Trophoblast cell (in vitro differentiated cells and primary cell): ENCODE measurements around the gene GALNT13.

Experiments
- DNase-seq, 2 donors: peaks; one replicate each; pipeline ENCODE4 v3.0.0-alpha.2; 2016
- H2AFZ ChIP-seq: 2 replicates; pipeline ENCODE4 v1.6.1; 2013; ENCODE audit warnings: low read length, moderate library complexity, mild to moderate bottlenecking; ENCODE audit not compliant: insufficient read depth, poor library complexity
- H2AK5ac ChIP-seq: 2 replicates; pipeline ENCODE4 v1.6.1; 2013; ENCODE audit warnings: mild to moderate bottlenecking, low read length
- H2BK120ac ChIP-seq: 2 replicates; pipeline ENCODE4 v1.6.1; 2013; ENCODE audit warnings: low read length, mild to moderate bottlenecking, moderate library complexity; ENCODE audit not compliant: insufficient read depth, poor library complexity
- H2BK12ac ChIP-seq: 2 replicates; pipeline ENCODE4 v1.6.1; 2013; ENCODE audit warnings: mild to moderate bottlenecking, low read length, moderate library complexity
- H2BK5ac ChIP-seq: 2 replicates; pipeline ENCODE4 v1.6.1; 2013; ENCODE audit warnings: low read length, low read depth, moderate library complexity, mild to moderate bottlenecking; ENCODE audit not compliant: poor library complexity
- H3K14ac ChIP-seq: 2 replicates; pipeline ENCODE4 v1.6.1; 2013; ENCODE audit warnings: mild to moderate bottlenecking, low read length
- H3K18ac ChIP-seq: 2 replicates; pipeline ENCODE4 v1.6.1; 2013; ENCODE audit warnings: mild to moderate bottlenecking, low read length
- H3K23ac ChIP-seq: 2 replicates; pipeline ENCODE4 v1.6.1; 2013; ENCODE audit warnings: low read length
- H3K27ac ChIP-seq: 2 replicates; pipeline ENCODE4 v1.5.1; 2013; ENCODE audit warnings: low read depth, mild to moderate bottlenecking, inconsistent platforms, low read length, moderate library complexity
- H3K27me3 ChIP-seq: 2 replicates; pipeline ENCODE4 v1.6.1; 2013; ENCODE audit warnings: inconsistent platforms, mild to moderate bottlenecking, low read length, moderate library complexity; ENCODE audit not compliant: insufficient read depth
- H3K36me3 ChIP-seq, 2 experiments: 1 replicate in 1 of 2; 2 replicates in 1 of 2; pipeline ENCODE4 v1.6.1; 2013; ENCODE audit warnings: low read length in 2 of 2, mild to moderate bottlenecking in 2 of 2, moderate library complexity in 1 of 2; ENCODE audit not compliant: insufficient read depth in 2 of 2, control insufficient read depth in 1 of 2
- H3K4ac ChIP-seq: 2 replicates; pipeline ENCODE4 v1.6.1; 2013; ENCODE audit warnings: low read depth, mild to moderate bottlenecking, low read length, moderate library complexity
- H3K4me1 ChIP-seq, 2 experiments: 1 replicate in 1 of 2; 2 replicates in 1 of 2; pipeline ENCODE4 v1.6.1; 2013; ENCODE audit warnings: low read length in 2 of 2, mild to moderate bottlenecking in 2 of 2, moderate library complexity in 1 of 2; ENCODE audit not compliant: insufficient read depth in 2 of 2, control insufficient read depth in 1 of 2
- H3K4me2 ChIP-seq: 2 replicates; pipeline ENCODE4 v1.6.1; 2013; ENCODE audit warnings: inconsistent platforms, mild to moderate bottlenecking, low read length, moderate library complexity
- H3K4me3 ChIP-seq: 2 replicates; pipeline ENCODE4 v1.5.1; 2013; ENCODE audit warnings: mild to moderate bottlenecking, low read depth, low read length, inconsistent platforms
- H3K79me1 ChIP-seq: one replicate; pipeline ENCODE4 v1.6.1; 2013; ENCODE audit warnings: low read length
- H3K79me2 ChIP-seq: 2 replicates; pipeline ENCODE4 v1.6.1; 2013; ENCODE audit warnings: low read length, mild to moderate bottlenecking; ENCODE audit not compliant: control insufficient read depth, insufficient read depth, poor library complexity
- H3K9ac ChIP-seq: 2 replicates; pipeline ENCODE4 v1.6.1; 2013; ENCODE audit warnings: mild to moderate bottlenecking, low read length
- H3K9me3 ChIP-seq: 2 replicates; pipeline ENCODE4 v1.6.1; 2013; ENCODE audit warnings: low read depth, mild to moderate bottlenecking, control low read depth, inconsistent platforms, low read length; ENCODE audit not compliant: insufficient read depth
- H4K12ac ChIP-seq: 2 replicates; pipeline ENCODE4 v1.6.1; 2013; ENCODE audit warnings: low read depth, mild to moderate bottlenecking, low read length, moderate library complexity
- H4K8ac ChIP-seq: 2 replicates; pipeline ENCODE4 v1.6.1; 2013; ENCODE audit warnings: low read depth, mild to moderate bottlenecking, low read length, moderate library complexity
- H4K91ac ChIP-seq: one replicate; pipeline ENCODE4 v1.6.1; 2013; ENCODE audit warnings: low read depth, mild to moderate bottlenecking, low read length, moderate library complexity
- WGBS: extraction: QIAGEN DNeasy Blood & Tissue Kit; methylation state at CpG from one replicate; pipeline ENCODE4 v1.1.7; 2013; ENCODE audit warnings: missing lambda C conversion rate; ENCODE audit not compliant: insufficient read length, insufficient coverage; ENCODE audit errors: extremely low coverage; 5-methylcytosine and 5-hydroxymethylcytosine counted together

The GALNT13 gene

DNA sequence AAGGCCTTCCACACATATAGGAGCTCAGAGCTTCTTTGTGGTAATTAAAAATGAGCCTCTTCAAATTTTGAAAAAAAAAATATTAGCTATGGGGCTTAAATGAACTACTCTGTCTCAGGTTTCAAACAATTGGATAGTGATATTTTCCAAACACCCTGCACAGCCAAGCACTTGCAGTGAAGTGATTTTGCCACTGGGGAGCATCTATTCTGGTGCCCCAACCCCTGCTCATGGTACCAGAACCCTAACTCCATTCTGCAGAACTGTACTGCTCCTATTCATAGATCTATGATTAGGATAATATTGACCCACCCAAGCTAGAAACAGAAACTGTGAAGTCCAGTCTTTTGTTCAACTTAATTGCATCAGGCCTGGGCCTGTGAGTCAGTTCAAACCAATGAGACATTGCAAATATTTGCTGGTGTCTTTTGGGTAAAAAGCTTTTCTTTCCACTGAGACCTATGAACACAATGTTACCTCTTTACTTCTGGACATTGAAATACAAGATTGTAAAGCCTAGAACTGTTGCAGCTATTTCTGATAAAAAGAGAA, 324.0 kb downstream of the GALNT13 start:
- Histone ChIP-seq H3K23ac (no peak overlapping the region), H3K4me2 (no peak overlapping the region), H2AFZ (no peak overlapping the region), H3K79me1 (no peaks in the 10 kb centered on the region), H2BK5ac (no peak overlapping the region), H2BK120ac (no peak overlapping the region), H3K27me3 (no peaks in the 10 kb centered on the region), H2BK12ac (no peak overlapping the region), H4K91ac (no peak overlapping the region), H3K27ac (no peak overlapping the region), H3K36me3 (no peaks in the 10 kb centered on the region), H3K9ac (no peak overlapping the region), H3K4ac (no peak overlapping the region), H4K12ac (no peak overlapping the region), H3K4me3 (no peak overlapping the region), H3K79me2 (no peaks in the 10 kb centered on the region), H4K8ac (no peak overlapping the region), H3K18ac (no peak overlapping the region), H3K4me1 (no peaks in the 10 kb centered on the region), H3K9me3 (no peaks in the 10 kb centered on the region), H2AK5ac (no peak overlapping the region), H3K14ac (no peak overlapping the region)
- no peak for DNase-seq

DNA sequence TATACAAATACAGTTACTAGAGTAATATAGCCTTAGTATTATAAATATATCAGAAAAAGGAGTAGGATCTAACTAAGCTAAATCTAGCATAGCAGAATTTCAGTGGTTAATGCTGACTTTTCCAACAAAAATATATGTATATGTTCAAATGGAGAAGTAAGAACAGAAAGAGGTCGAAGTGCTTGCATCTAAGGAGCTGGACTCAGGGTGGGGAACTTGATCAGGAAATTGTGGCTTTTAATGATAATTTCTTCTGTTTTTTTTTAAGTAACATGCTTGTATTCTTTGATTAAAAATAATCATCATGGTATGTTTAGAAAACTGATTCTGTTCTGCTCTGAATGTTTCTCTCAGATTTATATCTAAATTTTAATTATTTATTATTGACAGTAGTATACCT, 327.1 kb downstream of the GALNT13 start:
- Histone ChIP-seq H3K14ac (no peak overlapping the region), H3K4ac (no peak overlapping the region), H3K79me2 (no peaks in the 10 kb centered on the region), H3K4me3 (no peak overlapping the region), H3K4me1 (no peaks in the 10 kb centered on the region), H2BK5ac (no peak overlapping the region), H3K9me3 (no peaks in the 10 kb centered on the region), H3K9ac (no peak overlapping the region), H3K36me3 (no peaks in the 10 kb centered on the region), H3K23ac (no peak overlapping the region), H2AFZ (no peak overlapping the region), H2BK12ac (no peak overlapping the region), H4K91ac (no peak overlapping the region), H2BK120ac (no peak overlapping the region), H4K8ac (no peak overlapping the region), H3K27ac (no peak overlapping the region), H3K79me1 (no peaks in the 10 kb centered on the region), H4K12ac (no peak overlapping the region), H3K18ac (no peak overlapping the region), H3K27me3 (no peaks in the 10 kb centered on the region), H3K4me2 (no peak overlapping the region), H2AK5ac (no peak overlapping the region)
- no peak for DNase-seq
- WGBS: no CpG with 5 or more reads among the region's 1 CpG

DNA sequence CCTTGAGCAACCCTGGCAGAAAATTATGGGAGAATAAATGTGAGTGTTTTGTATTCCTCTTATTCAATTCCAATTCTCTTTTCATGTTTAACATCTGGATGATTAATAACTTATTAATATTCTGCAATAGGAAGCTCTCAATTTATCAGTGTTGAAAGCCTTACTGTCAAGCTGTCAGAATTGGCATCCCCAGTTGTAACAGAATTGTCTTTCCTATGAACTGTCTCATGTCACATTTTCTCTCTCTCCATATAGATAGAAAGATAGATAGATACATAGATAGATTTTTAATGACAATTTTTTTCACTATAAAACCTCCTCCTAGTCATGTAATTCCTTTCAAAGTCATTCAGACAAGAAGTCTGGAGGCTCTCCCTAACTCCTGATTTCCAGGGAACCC, 331.5 kb downstream of the GALNT13 start:
- Histone ChIP-seq H3K14ac (no peak overlapping the region), H3K4me2 (no peak overlapping the region), H3K79me2 (no peaks in the 10 kb centered on the region)

DNA sequence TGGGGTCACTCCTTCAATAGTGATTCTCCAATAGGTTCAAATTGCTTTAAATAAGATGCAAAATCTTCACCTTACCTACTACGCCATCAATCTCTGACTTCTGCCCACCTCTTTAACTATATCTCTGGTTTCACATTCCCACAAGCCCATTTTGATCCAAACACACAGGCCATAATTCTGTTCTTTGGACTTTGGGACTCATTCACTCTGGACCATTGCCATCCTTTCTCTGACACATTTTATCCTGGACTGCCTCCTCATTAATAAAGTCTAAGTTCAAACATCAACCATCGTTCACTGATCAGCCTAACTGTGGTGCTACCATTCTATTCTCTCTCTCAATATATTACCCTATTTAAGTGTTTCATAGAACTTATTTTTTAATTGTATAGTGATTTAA, 332.2 kb downstream of the GALNT13 start:
- no peak for DNase-seq
- H3K14ac ChIP-seq: no peak overlapping the region
- H3K18ac ChIP-seq: no peak overlapping the region
- H2AFZ ChIP-seq: no peak overlapping the region
- H3K4me3 ChIP-seq: no peak overlapping the region
- H3K4ac ChIP-seq: no peak overlapping the region
- H2BK5ac ChIP-seq: no peak overlapping the region
- H4K8ac ChIP-seq: no peak overlapping the region
- H3K23ac ChIP-seq: no peak overlapping the region
- no peaks in the 10 kb centered on the region for H3K4me1 ChIP-seq
- H4K91ac ChIP-seq: no peak overlapping the region
- no peak overlapping the region for H3K27ac ChIP-seq
- no peaks in the 10 kb centered on the region for H3K9me3 ChIP-seq
- H3K79me1 ChIP-seq: no peaks in the 10 kb centered on the region
- H2BK120ac ChIP-seq: no peak overlapping the region
- no peaks in the 10 kb centered on the region for H3K79me2 ChIP-seq
- H3K9ac ChIP-seq: no peak overlapping the region
- H4K12ac ChIP-seq: no peak overlapping the region
- H3K36me3 ChIP-seq: no peaks in the 10 kb centered on the region
- no peaks in the 10 kb centered on the region for H3K27me3 ChIP-seq
- no peak overlapping the region for H3K4me2 ChIP-seq
- 100% methylated on average over 1 of the region's 2 CpGs for WGBS
- H2AK5ac ChIP-seq: no peak overlapping the region
- no peak overlapping the region for H2BK12ac ChIP-seq

More for the DNA sequence above, 331.5 kb downstream of the GALNT13 start:
- H3K79me1 ChIP-seq: no peaks in the 10 kb centered on the region
- no peak overlapping the region for H2AK5ac ChIP-seq
- no peak overlapping the region for H3K9ac ChIP-seq
- no peaks in the 10 kb centered on the region for H3K9me3 ChIP-seq
- H2BK5ac ChIP-seq: no peak overlapping the region
- H3K23ac ChIP-seq: no peak overlapping the region
- H3K27ac ChIP-seq: no peak overlapping the region
- H4K8ac ChIP-seq: no peak overlapping the region
- no peak overlapping the region for H3K4me3 ChIP-seq
- no peaks in the 10 kb centered on the region for H3K36me3 ChIP-seq
- no peak overlapping the region for H2BK120ac ChIP-seq
- no peaks in the 10 kb centered on the region for H3K4me1 ChIP-seq
- H2BK12ac ChIP-seq: no peak overlapping the region
- no peak for DNase-seq
- H3K27me3 ChIP-seq: no peaks in the 10 kb centered on the region
- H3K18ac ChIP-seq: no peak overlapping the region
- H3K4ac ChIP-seq: no peak overlapping the region
- no peak overlapping the region for H4K12ac ChIP-seq
- no peak overlapping the region for H4K91ac ChIP-seq
- no peak overlapping the region for H2AFZ ChIP-seq
